GM19023 (cell line): ENCODE measurements around the gene TMEM185A.
"Not testable (repeated sequence)": the region's sequence is repeated elsewhere in the genome, so short reads cannot be mapped to it uniquely, and the experiment has no call there.

Experiments
- ATAC-seq: cut with Tn5 transposase; IDR thresholded peaks from one replicate; pipeline ENCODE4 v1.9.1; 2021; ENCODE audit warnings: mild to moderate bottlenecking, moderate library complexity; ENCODE audit not compliant: unreplicated experiment

TMEM185A gene

DNA sequence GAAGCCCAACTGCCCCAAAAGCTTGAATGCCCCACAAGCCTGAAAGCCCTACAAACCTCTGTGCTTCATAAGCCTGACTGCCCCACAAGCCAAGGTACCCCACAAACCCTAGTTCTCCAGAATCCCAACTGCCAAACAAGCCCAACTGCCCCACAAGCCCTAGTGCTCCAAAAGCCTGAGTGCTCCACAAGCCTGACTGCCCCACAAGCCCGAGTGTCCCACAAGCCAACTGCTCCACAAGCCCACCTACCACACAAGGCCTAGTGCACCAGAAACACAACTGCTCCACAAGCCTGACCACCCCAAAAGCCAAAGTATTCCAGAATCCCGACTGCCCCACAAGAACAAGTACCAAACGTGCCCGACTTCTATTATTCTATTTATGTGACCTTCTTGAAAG, 68.2 kb downstream of the TMEM185A start:
- ATAC-seq = no peak

DNA sequence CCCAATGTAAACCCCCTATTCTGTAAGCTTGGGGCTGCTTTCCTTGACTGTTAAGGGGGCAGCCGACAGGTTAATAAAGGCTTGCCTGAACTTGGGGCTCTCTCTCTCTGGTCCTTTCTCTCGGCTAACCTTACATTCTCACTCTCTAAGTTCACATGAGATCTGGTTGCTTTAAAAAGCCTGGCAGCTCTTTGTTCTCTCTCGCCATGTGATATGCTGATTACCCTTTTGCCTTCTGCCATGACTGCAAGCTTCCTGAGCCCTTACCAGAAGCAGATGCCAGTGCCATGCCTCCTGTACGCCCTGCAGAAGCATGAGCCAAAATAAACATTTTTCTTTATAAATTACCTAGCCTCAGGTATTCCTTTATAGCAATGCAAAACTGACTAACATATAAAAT, 76.3 kb downstream of the TMEM185A start:
- not testable (repeated sequence) for ATAC-seq

DNA sequence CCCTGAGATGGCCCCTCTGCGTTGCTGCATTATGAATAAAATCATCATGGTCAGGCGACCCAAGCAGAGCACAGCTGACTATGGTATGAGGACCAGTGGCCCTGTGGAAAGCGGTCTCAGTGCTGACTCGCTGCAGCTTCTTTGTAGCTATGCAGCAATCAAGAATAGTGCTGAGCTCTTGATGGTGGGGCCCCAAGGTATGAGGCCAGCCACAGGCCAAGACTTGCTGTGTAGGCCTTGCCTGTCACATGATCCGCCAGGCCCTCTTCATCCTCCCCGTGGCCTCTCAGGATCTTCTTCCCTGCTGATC, 79.7 kb downstream of the TMEM185A start:
- not testable (repeated sequence) for ATAC-seq

DNA sequence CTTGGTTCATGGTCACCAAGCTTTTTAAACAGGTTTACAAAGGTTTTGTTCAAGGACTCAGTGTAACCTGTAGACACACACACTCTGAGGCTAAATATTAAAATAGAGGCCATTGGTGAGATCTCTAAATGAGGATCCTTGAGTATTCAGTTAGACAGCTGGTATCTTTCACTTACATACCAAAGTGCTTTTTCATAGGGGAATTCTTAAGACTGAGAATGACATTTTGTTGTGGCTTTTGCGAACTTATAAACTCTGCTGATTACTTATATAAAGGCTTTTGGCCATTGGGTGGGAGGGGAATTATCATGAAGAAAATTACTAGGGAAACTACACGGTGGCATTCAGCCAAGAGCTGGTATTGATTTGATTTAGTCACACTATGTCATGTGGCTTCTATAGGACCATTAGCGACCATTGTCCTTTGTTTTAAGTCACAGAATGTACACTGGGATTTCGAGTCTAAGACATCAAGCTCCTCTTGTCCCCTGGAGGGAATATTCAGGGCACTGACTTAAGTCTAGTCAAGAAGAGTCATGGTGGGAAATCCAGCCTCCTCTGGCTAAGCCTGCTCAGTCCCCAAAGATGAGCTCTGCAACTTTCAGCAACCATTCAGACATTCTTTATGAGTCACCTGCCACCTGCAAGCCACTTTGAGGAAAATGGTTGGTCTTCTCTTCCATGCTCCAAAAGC, 80.2 kb downstream of the TMEM185A start:
- not testable (repeated sequence) for ATAC-seq

DNA sequence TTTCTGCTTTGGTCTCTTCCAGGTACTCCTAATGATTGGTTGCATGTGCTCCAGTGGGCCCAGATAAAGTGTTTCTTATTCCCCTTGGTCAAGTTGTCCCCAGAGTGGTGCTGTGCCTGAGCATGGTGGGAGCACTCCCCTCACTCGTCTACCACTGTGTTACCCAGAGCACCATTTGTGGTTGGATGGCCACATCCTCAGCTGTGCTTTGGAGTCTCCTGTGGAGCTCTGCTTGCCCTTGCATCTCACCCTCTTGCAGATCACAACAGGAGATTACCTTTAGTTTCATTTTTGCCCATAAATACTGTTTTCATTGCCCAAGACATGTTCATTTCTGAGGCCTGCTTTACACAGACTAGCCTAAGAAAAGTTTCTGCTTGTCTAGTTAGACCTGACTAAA, 81.1 kb downstream of the TMEM185A start:
- ATAC-seq = not testable (repeated sequence)

DNA sequence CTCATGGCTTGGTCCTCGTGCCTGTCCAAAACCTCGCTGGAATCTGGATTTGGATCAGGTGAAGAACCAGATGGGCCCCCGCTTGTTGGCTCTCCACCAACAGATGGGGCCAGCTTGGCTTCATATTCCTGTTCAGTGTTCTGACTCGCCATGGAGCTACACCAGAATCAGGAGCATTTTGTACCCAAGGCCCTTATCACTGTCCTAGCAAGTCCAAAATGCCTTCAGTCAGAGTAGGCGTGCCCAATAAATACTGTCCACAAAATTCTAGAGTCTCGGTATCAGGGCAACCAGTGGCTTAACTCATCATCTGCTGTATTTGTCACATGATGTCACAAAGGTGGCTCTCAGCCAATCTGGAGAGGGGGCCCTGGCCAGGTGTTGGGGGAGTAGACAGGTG, 81.9 kb downstream of the TMEM185A start, which contains the start of gene HSFX3:
TSS of gene HSFX3 (minus strand) at position 224 of the 400 bp plus-strand sequence. CDS start at position 152, 72 bp downstream.
- not testable (repeated sequence) for ATAC-seq

DNA sequence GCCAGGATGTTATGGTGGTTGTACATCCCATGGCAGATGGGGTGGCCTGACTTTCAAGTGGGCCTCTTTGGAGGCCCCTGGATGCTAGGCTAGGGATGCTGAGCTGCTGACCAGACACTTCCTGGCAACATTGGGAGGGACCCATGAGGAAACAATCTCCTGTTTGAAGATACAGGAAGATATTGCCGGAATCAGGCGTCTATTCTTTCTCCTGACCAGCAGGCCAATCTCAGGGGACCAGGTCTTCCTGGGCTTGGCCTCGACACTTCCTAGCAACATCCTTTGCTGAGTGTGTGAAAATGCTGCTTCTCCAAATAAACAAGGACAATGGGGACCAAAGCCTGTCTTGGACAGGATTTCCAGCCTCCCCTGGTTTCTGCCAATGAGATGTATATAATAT, 83.8 kb downstream of the TMEM185A start:
- ATAC-seq = not testable (repeated sequence)

DNA sequence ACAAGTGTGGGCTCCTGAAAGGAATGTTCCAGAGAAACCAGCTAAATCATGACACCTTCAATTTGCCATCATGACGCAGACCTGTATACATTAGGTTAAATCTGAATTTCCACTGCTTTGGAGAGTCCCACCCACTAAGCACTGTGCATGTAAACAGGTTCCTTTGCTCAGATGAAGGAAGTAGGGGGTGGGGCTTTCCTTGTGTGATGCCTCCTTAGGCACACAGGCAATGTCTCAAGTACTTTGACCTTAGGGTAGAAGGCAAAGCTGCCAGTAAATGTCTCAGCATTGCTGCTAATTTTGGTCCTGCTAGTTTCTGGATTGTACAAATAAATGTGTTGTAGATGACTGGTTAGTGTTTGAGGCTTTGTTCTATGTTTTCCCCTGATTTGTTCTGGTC, 84.6 kb downstream of the TMEM185A start:
- ATAC-seq = not testable (repeated sequence)
